B cell (primary cell): Measurements from ENCODE around the gene OR2L5. TPM values are rescaled to one million over a fixed set of nuclear protein-coding genes. Genes with fewer than 3 reads are reported as not detected.

Experiments used
- ATAC-seq: fragments of 200-7000 bp; cut with Tn5 transposase; one replicate; pipeline ENCODE4 v1.10.0; 2021; ENCODE audit warnings: low read depth, mild to moderate bottlenecking, moderate number of reproducible peaks, moderate library complexity
- CTCF ChIA-PET: fragments of 350-600 bp; sonication (Branson Sonifier 250); formaldehyde crosslinking; loops from one replicate; lab custom pipeline; 2021; ENCODE audit warnings: antibody characterized with exemption, inconsistent platforms; lab: Charles Lee
- POLR2A ChIA-PET: fragments of 350-600 bp; sonication (Branson Sonifier 250); formaldehyde crosslinking; loops from one replicate; lab custom pipeline; 2021; ENCODE audit warnings: antibody characterized with exemption; lab: Charles Lee
- DNase-seq: peaks from one replicate; pipeline ENCODE4 v3.0.0; 2013
- H2AFZ ChIP-seq: 2 replicates; pipeline ENCODE4 v1.6.1; 2012; ENCODE audit warnings: mild to moderate bottlenecking, low read depth, low read length; ENCODE audit not compliant: insufficient read depth, poor library complexity, severe bottlenecking
- H3K27ac ChIP-seq, 2 donors: 1 replicate in 1 of 2; 2 replicates in 1 of 2; pipeline ENCODE4 v1.5.1; 2012 to 2013; ENCODE audit warnings: low read length in 2 of 2, mild to moderate bottlenecking in 2 of 2, moderate library complexity in 1 of 2
- H3K27me3 ChIP-seq, 4 experiments: fragments of 200-600 bp in 1 of 4; sonication (generic) in 1 of 4; replicated peaks in 1 of 4; 1 replicate in 2 of 4; 2 replicates in 2 of 4; pipeline versions ENCODE4 v1.6.1 to v1.7.0; 2013 to 2016; ENCODE audit warnings: low read length in 3 of 4, mild to moderate bottlenecking in 2 of 4, mixed read lengths in 1 of 4, moderate library complexity in 1 of 4; ENCODE audit not compliant: insufficient read depth in 4 of 4, control insufficient read depth in 3 of 4; ENCODE audit errors: control extremely low read depth in 1 of 4
- H3K36me3 ChIP-seq, 2 experiments: replicated peaks in 1 of 2; 1 replicate in 1 of 2; 2 replicates in 1 of 2; pipeline versions ENCODE4 v1.6.1 to v1.7.1; 2013; ENCODE audit warnings: low read length in 1 of 2; ENCODE audit not compliant: insufficient read depth in 2 of 2, control insufficient read depth in 1 of 2; ENCODE audit errors: control extremely low read depth in 1 of 2, extremely low read depth in 1 of 2
- H3K4me1 ChIP-seq, 2 donors: fragments of 200-600 bp in 1 of 2; sonication (generic) in 1 of 2; 1 replicate in 1 of 2; 2 replicates in 1 of 2; pipeline versions ENCODE4 v1.5.1 to v1.6.1; 2013 to 2017; ENCODE audit warnings: low read length in 2 of 2; ENCODE audit not compliant: control insufficient read depth in 2 of 2, insufficient read depth in 2 of 2
- H3K4me2 ChIP-seq: replicated peaks from 2 replicates; pipeline ENCODE3; 2012; ENCODE audit warnings: mild to moderate bottlenecking, low read depth, low read length; ENCODE audit not compliant: poor library complexity, severe bottlenecking
- H3K4me3 ChIP-seq, 5 experiments: fragments of 200-600 bp in 1 of 5; sonication (generic) in 1 of 5; 1 replicate in 3 of 5; 2 replicates in 2 of 5; pipeline versions ENCODE4 v1.5.1 to v1.7.0; 2011 to 2016; ENCODE audit warnings: low read length in 4 of 5, mild to moderate bottlenecking in 4 of 5, low read depth in 2 of 5, control low read depth in 1 of 5, moderate library complexity in 1 of 5; ENCODE audit not compliant: insufficient read depth in 1 of 5; ENCODE audit errors: control extremely low read depth in 1 of 5, extremely low read depth in 1 of 5
- H3K79me2 ChIP-seq: fragments of 200-600 bp; sonication (generic); one replicate; pipeline ENCODE4 v1.6.0; 2016; ENCODE audit warnings: low read length; ENCODE audit not compliant: control insufficient read depth, insufficient read depth
- H3K9ac ChIP-seq: fragments of 200-600 bp; sonication (generic); 2 replicates; pipeline ENCODE4 v1.6.1; 2017; ENCODE audit warnings: mild to moderate bottlenecking, low read length, moderate library complexity
- H3K9me3 ChIP-seq, 3 donors: one replicate each; pipeline versions ENCODE4 v1.6.1 to v1.7.1; 2013; ENCODE audit warnings: low read length in 2 of 3; ENCODE audit not compliant: control insufficient read depth in 2 of 3, insufficient read depth in 1 of 3; ENCODE audit errors: control extremely low read depth in 1 of 3
- H4K20me1 ChIP-seq: 2 replicates; pipeline ENCODE4 v1.6.0; 2012; ENCODE audit warnings: mild to moderate bottlenecking, low read length; ENCODE audit not compliant: insufficient read depth, control insufficient read depth, poor library complexity, severe bottlenecking
- H3K27ac Mint-ChIP-seq: one replicate; pipeline ENCODE4 v1.8.0; 2021; ENCODE audit warnings: mixed read lengths
- H3K27me3 Mint-ChIP-seq: one replicate; pipeline ENCODE4 v1.8.0; 2021; ENCODE audit warnings: mixed read lengths
- H3K4me1 Mint-ChIP-seq: one replicate; pipeline ENCODE4 v1.8.0; 2021; ENCODE audit warnings: mixed read lengths
- H3K4me3 Mint-ChIP-seq: one replicate; pipeline ENCODE4 v1.8.0; 2021; ENCODE audit warnings: mixed read lengths
- H3K9me3 Mint-ChIP-seq: one replicate; pipeline ENCODE4 v1.8.0; 2022; ENCODE audit warnings: mixed read lengths; ENCODE audit not compliant: insufficient read depth
- CTCF ChIP-seq: fragments of 200-600 bp; IDR thresholded peaks from one replicate; pipeline ENCODE4 v1.8.0; 2022; ENCODE audit warnings: antibody characterized with exemption, mild to moderate bottlenecking
- EZH2 ChIP-seq: IDR thresholded peaks from 2 replicates; pipeline ENCODE4 v1.6.1; 2012; ENCODE audit warnings: borderline replicate concordance, low read depth, mild to moderate bottlenecking, moderate library complexity, low read length; ENCODE audit not compliant: insufficient read depth, poor library complexity, severe bottlenecking
- WGBS: methylation state at CpG from one replicate; pipeline ENCODE4 v1.1.5; 2013; ENCODE audit warnings: missing lambda C conversion rate; ENCODE audit not compliant: insufficient coverage; 5-methylcytosine and 5-hydroxymethylcytosine counted together
- intact Hi-C: fragments of 100-400 bp; cut with micrococcal nuclease; formaldehyde crosslinking; loops from one replicate; pipeline ENCODE4 v1.10.0; 2022
- polyA plus RNA-seq: library from polyadenylated mRNA; depleted of rRNA; stranded (reverse); fragments of >200 nt; gene quantifications from 2 replicates; pipeline ENCODE4 v1.2.3, GENCODE V29; 2012
- total RNA-seq, 2 donors: library from RNA; stranded (reverse); fragments of 120-200 nt in 1 of 2; gene quantifications; 1 replicate in 1 of 2; 2 replicates in 1 of 2; pipeline versions ENCODE4 v1.2.3 to v1.2.4, GENCODE V29; 2013 to 2022

Gene OR2L5
- total and polyA plus RNA-seq, 2 donors (not counting 1 experiment from before 2014, with no cell fraction given) = 0.13 to 0.27 TPM

- no peak overlapping the region for H3K27ac ChIP-seq
- WGBS = no CpG with 5 or more reads among the region's 2 CpGs
- H2AFZ ChIP-seq = no peak overlapping the region
- TF ChIP-seq EZH2 = no peak
- TF ChIP-seq CTCF = no peak
- Mint-ChIP-seq H3K4me1 (no peaks in the 10 kb centered on the region), H3K4me3 (no peak overlapping the region), H3K27me3 (no peaks in the 10 kb centered on the region), H3K27ac (no peak overlapping the region), H3K9me3 (no peaks in the 10 kb centered on the region)
- no peaks in the 10 kb centered on the region for H3K36me3 ChIP-seq
- no peak for DNase-seq
- no peaks in the 10 kb centered on the region for H3K27me3 ChIP-seq
- H3K4me3 ChIP-seq = no peak overlapping the region
- H3K4me2 ChIP-seq = no peak overlapping the region
- intact Hi-C loops = no loop called here
- H3K9ac ChIP-seq = no peak overlapping the region
- ChIA-PET POLR2A (no interaction called here), CTCF (no interaction called here)
- no peak for ATAC-seq
- no peaks in the 10 kb centered on the region for H4K20me1 ChIP-seq
- H3K9me3 ChIP-seq = no peaks in the 10 kb centered on the region
- no peaks in the 10 kb centered on the region for H3K4me1 ChIP-seq
- no peaks in the 10 kb centered on the region for H3K79me2 ChIP-seq
These were observed 14.6 kb upstream of the OR2L5 start for GRCh38 chr1:247998811-247999210.

DNA sequence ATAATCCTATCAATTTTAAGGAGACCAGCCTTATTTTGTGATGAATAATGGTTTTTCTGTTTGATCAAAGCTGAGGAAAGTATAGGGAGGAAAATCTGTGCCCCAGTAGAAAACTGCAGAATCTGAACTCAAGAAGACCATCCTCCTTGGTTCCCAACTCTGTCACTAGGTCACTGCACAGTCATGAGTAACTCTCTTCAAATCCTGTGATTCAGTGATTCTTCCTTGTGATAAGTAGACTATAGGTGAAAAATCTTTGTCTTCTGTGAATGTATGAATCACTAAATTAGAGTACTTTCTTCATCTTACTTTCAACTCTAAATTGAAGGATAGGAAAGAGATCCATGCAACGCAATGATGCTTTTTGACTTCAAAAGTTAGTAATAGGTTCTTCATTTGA, 13.3 kb upstream of the OR2L5 start:
- POLR2A ChIA-PET = no interaction called here
- no peak for TF ChIP-seq CTCF
- TF ChIP-seq EZH2 = no peak
- H3K9ac ChIP-seq = no peak overlapping the region
- H3K4me3 ChIP-seq = no peak overlapping the region
- DNase-seq (no peak), ATAC-seq (no peak)
- no peak overlapping the region for H3K4me3 Mint-ChIP-seq
- H3K27ac ChIP-seq = no peak overlapping the region
- H2AFZ ChIP-seq = no peak overlapping the region
- no peaks in the 10 kb centered on the region for H3K27me3 Mint-ChIP-seq
- no peaks in the 10 kb centered on the region for H4K20me1 ChIP-seq
- H3K36me3 ChIP-seq = no peaks in the 10 kb centered on the region
- CTCF ChIA-PET = no interaction called here
- H3K27me3 ChIP-seq = no peaks in the 10 kb centered on the region
- intact Hi-C loops = no loop called here
- H3K9me3 ChIP-seq = no peaks in the 10 kb centered on the region
- no peak overlapping the region for H3K27ac Mint-ChIP-seq
- no peaks in the 10 kb centered on the region for H3K4me1 ChIP-seq
- H3K9me3 Mint-ChIP-seq = no peaks in the 10 kb centered on the region
- no peaks in the 10 kb centered on the region for H3K79me2 ChIP-seq
- H3K4me1 Mint-ChIP-seq = no peaks in the 10 kb centered on the region
- WGBS = no CpG with 5 or more reads among the region's 1 CpG
- no peak overlapping the region for H3K4me2 ChIP-seq
